Stimulated activated CD4-positive, alpha-beta T cell treated with anti-CD3 and anti-CD28 coated beads, TNF-alpha, amount 100 ng/mL, for 48 hours (primary cell): ENCODE measurements around the gene MYADM.
"Not testable (repeated sequence)": the region's sequence is repeated elsewhere in the genome, so short reads cannot be mapped to it uniquely, and the experiment has no call there.

Experiments
- DNase-seq, 3 donors: peaks; one replicate each; pipeline ENCODE4 v3.0.0-alpha.2; 2020; ENCODE audit warnings: low read depth in 3 of 3

MYADM gene

DNA sequence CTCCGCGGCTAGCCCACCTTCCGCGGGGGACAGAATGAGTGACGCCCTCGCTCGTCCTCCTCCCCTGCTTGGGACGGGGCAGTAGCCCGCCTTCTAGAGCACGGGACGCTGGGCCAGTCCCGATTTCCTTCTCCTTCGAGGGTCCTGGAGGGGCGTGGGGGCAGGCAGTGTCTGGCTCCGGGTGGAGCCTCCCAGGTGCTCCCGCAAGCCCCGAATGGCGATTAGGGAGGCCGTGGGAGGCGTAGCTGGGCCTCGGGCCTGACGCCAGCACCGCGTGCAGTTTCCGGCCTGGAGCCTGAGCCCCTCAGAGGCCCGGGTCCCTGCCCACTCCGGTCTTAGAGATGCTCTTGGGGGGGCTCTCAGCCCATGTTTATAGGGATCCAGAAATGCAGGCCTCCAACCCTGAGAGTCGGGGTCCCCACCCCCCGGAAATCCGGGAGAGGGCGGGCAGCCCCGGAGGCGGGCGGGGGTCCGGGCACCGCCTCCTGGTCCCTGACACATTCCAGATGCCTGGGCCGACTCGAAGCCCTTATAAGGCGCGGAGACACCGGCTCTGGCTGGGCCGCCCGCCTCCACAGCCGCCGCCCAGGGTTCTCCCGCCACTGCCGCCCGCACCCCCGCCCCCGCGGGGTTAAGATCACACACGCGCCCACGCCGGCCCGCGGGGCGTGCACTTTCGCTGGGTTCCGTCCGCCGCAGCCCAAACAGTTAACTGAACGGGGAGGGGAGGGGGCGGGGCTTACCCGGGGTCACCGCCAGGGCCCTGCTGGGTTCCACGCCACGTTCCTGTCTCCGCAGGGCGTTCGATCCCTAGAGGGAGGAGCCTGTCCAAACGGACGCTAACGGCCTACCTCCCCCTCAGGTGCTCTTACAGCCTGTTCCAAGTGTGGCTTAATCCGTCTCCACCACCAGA lies 1.5 kb downstream of the MYADM start:
- DNase-seq: peak; percentile 69 to 84 (median 72)

DNA sequence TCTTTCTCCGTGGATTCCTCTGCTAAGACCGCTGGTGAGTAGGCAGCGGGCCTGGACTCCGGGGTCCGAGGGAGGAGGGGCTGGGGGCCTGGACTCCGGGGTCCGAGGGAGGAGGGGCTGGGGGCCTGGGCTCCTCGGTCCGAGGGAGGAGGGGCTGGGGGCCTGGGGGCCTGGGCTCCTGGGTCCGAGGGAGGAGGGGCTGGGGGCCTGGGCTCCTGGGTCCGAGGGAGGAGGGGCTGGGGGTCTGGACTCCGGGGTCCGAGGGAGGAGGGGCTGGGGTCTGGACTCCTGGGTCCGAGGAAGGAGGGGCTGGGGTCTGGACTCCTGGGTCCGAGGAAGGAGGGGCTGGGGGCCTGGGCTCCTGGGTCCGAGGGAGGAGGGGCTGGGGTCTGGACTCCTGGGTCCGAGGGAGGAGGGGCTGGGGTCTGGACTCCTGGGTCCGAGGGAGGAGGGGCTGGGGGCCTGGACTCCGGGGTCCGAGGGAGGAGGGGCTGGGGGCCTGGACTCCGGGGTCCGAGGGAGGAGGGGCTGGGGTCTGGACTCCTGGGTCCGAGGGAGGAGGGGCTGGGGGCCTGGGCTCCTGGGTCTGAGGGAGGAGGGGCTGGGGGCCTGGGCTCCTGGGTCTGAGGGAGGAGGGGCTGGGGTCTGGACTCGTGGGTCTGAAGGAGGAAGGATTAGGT lies 2.3 kb downstream of the MYADM start:
- DNase-seq: not testable (repeated sequence)

DNA sequence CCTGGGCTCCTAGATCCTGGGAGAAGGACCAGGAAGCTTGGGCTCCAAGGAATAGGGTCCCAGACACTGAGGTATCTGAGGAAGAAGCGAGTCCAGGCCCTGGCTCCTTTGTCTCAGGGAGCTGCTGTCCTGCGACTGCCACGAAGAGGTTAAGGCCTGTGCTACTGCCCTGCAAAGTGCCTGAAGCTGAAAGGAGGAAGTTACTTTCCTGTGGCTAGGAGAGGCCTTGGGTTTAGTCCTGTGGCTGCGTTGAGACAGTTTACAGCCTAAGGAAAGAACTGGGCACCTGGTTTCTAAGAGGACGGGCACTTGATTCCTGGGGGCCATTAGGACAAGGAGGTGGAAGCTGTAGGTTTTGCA lies 2.8 kb downstream of the MYADM start:
- DNase-seq: no peak

DNA sequence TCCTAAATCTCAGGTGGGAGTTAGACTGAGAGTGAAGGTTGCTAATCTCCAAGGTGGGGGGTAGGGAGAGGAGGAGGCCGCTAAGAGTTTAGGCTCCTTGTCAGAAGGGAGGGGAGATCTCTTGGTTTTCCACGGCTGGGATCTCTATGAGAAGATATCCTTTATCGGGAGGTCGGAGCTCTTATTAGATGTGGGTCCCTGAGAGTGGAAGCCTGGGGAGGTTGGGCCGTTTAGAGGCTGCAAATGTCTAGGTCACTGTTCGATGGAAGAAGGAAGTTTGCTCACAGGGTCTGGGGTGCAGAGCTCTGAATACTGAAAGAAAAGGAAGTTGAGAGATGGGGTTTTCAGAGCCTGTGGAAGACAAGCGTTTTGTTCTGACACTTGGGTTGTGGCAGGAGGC lies 3.8 kb downstream of the MYADM start:
- DNase-seq: no peak

DNA sequence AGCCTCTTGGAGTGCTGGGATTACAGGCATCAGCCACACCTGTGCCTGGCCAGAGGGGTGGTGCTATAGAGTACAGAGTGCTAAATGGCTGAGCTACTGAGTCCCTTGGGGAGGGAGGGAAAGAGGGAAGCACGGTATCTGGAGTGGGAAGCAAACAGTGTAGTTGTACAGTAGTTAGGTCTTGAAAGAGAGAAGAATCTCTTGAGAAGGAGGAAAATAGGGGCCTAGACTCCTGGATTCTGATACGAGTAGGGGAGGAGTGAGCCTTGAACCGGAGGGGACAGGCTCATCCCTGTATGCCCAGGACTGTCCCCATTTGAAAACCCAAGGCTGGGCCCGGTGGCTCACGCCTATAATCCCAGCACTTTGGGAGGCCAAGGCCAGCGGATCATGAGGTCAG lies 5.1 kb downstream of the MYADM start:
- DNase-seq: no peak

DNA sequence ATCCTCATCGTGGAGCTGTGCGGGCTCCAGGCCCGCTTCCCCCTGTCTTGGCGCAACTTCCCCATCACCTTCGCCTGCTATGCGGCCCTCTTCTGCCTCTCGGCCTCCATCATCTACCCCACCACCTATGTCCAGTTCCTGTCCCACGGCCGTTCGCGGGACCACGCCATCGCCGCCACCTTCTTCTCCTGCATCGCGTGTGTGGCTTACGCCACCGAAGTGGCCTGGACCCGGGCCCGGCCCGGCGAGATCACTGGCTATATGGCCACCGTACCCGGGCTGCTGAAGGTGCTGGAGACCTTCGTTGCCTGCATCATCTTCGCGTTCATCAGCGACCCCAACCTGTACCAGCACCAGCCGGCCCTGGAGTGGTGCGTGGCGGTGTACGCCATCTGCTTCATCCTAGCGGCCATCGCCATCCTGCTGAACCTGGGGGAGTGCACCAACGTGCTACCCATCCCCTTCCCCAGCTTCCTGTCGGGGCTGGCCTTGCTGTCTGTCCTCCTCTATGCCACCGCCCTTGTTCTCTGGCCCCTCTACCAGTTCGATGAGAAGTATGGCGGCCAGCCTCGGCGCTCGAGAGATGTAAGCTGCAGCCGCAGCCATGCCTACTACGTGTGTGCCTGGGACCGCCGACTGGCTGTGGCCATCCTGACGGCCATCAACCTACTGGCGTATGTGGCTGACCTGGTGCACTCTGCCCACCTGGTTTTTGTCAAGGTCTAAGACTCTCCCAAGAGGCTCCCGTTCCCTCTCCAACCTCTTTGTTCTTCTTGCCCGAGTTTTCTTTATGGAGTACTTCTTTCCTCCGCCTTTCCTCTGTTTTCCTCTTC lies 6.3 kb downstream of the MYADM start:
- DNase-seq: no peak

DNA sequence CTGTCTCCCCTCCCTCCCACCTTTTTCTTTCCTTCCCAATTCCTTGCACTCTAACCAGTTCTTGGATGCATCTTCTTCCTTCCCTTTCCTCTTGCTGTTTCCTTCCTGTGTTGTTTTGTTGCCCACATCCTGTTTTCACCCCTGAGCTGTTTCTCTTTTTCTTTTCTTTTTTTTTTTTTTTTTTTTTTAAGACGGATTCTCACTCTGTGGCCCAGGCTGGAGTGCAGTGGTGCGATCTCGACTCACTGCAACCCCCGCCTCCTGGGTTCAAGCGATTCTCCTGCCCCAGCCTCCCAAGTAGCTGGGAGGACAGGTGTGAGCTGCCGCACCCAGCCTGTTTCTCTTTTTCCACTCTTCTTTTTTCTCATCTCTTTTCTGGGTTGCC lies 6.9 kb downstream of the MYADM start:
- DNase-seq: no peak

DNA sequence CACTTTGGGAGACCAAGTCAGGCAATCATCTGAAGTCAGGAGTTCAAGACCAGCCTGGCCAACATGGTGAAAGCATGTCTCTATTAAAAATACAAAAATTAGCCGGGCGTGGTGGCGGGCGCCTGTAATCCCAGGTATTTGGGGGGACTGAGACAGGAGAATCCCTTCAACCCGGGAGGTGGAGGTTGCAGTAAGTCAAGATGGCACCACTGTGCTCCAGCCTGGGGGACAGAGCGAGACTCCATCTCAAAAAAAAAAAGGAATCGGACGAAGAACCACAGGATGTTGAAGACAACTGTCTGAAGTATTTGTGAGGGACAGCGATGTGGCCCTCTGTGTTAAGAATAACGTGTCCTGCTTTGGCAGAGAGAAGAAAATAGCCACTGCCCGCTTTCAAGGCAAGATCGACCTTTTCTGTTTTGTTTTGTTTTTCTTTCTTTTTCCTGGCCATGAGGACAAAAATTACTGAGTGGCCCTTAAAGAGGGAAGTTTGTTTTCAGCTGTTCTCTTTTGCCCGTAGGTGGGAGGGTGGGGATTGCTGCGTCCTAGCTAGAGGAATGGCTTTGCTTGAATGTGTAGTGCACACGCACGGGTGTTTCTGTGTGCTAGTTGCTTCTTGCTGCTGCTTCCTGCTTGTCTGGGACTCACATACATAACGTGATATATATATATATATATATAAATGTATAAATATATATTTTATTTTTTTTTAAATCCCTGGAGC lies 8.1 kb downstream of the MYADM start:
- DNase-seq: no peak

DNA sequence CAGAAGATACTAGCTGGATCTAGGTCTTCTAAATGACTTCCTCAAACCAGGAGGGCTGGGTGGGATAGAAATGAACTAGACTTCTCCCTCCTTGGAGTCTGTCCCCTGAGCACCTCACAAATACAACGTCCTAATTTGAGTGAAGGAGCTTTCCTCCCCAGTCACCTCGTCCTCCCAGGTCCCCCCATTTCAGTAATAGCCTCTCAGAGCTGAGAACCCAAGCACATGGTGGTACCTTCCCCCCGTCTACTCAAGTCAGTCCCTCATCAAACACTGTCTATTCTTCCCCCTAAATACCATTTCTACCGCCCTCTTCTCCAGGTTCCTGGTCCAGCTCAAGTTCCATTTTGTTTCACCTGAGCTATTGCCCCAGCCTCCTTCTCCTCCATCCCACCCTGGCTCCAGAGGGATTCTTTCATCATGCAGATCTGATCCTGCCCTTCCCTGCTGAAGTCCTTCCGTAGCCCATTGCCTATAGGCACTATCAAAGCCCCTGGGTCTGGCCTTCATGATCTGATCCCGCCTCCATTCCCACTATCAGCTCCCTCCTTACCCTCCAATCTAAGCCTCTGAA lies 9.1 kb downstream of the MYADM start:
- DNase-seq: no peak

DNA sequence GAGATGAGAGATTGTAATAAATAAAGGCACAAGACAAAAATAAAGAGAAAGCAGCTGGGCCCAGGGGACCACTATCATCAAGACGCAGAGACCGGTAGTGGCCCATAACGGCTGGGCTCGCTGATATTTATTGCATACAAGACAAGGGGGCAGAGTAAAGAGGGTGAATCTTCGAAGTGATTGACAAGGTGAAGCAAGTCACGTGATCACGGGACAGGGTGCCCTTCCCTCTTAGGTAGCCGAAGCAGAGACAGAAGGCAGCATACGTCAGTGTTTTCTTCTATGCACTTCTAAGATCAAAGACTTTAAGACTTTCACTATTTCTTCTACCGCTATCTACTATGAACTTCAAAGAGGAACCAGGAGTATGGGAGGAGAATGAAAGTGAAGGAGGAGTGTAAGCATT lies 9.7 kb downstream of the MYADM start:
- no peak for DNase-seq

DNA sequence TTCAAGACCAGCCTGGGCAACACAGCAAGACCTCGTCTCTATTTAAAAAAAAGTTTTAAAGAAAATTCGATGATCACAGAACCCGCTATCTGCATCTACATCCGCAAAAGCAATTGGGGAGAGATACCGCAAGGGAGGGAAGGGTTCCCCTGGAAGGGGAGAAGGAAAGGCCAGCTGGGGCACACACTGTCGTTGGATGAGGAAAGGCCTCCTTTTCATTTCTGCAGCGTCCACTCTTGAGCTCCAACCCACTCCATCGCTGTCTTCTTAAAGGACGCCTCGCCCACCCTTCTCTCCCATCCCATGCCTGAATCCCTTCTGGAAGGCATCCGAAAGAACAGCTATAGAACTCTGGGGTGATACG lies 11.1 kb downstream of the MYADM start:
- no peak for DNase-seq

DNA sequence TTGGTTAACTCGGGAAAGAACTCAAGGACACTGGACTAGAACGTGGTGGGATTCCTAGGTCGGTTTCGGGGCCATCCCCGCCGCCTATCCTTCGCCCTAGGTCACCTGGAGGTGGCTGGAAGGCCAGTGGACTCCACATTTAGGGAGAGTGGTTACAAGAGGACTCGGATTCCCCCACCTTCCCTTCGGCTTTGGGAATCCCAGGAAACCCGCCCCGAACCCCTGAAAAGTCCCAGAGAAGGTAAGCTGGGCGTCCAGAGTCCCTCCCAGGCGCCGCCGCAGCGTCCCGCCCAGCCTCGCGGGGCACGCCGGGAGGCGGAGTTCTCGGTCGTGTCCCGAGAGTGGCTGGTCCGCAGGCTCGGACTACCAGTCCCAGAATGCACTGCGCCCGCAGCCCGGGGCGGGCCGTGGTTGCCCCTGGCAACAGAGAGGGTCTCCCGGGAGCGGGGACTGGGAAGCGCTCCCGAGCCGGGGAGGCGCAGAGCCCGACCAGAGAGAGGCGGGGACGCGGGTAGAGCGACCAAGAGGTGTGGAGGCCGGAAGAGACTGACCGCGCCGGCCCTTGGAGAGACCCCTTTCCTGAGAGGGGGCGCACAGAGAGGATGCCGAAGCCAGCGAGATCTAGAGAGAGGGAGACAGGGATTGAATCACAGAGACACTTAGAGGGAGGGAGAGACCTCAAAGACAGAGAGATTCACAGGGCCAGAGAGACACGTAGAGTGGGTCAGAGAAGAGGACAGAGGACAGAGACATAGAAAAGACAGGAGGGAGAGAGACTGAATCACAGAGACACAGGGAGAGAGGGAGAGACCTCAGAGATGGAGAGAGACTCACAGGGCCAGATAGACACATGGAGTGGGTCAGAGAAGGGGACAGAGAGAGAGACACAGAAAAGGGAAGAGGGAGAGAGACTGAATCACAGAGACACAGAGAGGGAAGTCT lies 11.7 kb downstream of the MYADM start:
- DNase-seq: peak; percentile 68 to 85 (median 72)

DNA sequence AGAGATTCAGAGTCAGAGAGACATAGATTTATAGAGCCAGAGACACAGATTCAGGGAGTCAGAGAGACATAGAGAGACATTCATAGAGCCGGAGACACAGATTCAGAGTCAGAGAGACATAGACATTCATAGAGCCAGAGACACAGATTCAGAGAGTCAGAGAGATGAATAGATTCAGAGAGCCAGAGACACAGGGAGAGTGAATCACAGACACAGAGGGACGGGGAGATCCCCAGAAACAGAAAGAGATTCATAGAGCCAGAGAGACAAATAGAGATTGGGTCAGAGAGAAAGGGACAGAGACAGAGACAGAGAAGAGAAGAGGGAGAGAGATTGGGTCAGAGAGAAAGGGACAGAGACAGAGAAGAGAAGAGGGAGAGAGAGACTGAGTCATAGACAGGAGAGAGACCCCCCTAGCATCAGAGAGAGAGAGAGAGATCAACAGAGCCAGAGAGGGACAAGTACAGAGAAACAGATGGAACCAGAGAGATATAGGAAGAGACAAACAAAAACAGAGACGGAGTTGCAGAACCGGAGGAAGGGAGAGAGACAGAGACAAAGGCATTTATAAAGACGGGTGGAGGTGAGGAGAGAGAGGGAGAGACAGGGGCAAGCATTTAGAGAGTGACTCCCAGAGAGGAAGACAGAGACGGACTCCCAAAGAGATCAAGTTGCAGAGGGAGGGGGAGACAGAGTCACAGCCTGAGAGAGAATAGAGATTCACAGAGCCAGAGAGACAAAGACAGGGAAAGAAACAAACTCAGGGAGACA lies 13.2 kb downstream of the MYADM start:
- DNase-seq: no peak

DNA sequence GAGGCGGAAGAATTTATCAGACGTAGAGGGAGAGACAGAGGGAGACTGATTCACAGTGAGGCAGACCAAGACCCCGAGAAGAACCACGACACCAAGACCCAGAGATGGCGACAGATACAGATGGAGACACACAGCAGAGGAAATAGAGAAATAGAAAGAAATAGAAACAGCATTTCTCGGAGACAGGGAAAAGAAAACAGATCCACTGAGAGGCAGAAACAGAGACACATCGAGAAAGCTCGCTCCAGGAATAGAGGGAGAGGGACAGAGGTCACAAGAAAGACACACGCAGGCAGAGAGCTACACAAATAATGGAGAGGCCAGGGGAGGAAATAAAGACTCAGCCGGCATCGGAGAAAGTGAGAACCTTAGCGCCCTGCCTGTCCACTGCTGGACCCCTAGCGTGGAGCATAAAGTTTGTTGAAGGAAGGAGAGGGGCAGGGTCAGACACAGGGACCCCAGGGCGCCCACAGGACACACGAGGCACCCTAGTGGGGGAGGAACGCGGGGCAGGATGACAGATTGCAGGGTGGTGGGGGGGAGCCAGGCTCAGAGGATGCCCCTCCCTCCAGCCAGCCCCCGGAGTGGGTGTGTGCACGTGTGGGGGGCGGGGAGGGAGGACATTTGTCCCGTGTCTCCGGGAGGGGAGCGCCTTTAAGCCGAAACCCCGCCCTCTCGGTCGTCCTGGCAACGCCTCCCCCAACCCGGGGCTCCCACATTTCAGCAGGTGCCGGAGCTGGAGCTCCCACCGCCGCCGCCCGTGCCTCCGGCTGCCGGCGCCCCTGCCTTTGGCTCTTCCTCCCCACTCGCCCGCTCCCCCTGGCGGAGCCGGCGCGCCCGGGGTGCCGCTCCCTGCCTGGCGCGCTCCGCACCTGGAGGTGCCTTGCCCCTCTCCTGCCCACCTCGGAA lies 14.1 kb downstream of the MYADM start, which contains the start of gene PRKCG:
Gene PRKCG (plus strand): TSS at position 716 of the 909 bp plus-strand sequence. CDS start 298 bp downstream, outside the sequence.
- DNase-seq: no peak

DNA sequence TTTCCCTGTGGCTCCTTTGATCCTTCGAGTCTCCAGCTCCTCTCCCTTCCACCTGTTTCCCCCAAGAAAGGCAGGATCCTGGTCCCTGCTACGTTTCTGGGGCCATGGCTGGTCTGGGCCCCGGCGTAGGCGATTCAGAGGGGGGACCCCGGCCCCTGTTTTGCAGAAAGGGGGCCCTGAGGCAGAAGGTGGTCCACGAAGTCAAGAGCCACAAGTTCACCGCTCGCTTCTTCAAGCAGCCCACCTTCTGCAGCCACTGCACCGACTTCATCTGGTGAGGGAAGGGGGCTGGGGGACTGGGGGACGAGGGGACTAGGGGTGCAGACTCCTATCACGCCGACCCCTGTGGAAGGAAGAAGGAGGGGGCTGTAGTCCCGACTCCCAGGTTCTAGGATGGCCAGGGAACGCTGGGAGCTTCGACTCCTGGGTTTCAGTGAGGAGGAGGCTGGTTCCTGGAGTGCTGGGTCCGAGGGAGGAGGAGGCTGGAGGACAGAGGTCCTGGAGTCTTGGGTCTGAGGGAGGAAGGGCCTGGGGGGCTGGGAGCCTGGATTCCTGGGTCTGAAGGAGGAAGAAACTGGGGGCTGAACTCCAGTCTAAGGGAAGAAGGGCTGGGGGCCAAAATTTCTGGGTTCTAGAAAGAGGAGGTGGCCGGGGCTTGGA lies 14.8 kb downstream of the MYADM start:
- DNase-seq: no peak

DNA sequence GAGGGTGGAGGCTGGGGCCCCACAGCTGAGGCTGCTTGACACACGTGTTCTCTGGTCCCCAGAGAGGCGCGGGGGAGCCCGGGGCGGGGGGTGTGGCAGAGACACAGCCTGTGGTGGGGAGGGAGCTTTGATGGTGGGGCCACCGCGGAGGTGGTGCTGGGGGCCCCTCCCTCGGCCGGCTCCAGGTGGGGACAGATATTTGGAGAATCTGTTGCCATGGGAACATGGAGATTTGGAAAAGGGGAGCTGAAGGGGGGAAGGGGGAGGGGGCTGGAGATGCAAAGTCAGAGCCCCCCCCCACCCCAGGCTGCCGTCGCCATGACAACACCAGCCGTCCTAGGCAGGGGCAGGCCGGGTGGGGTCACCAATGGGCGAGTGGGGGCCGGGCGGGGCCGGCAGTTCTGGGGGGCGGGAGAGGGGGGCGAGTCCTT lies 15.6 kb downstream of the MYADM start:
- DNase-seq: no peak

DNA sequence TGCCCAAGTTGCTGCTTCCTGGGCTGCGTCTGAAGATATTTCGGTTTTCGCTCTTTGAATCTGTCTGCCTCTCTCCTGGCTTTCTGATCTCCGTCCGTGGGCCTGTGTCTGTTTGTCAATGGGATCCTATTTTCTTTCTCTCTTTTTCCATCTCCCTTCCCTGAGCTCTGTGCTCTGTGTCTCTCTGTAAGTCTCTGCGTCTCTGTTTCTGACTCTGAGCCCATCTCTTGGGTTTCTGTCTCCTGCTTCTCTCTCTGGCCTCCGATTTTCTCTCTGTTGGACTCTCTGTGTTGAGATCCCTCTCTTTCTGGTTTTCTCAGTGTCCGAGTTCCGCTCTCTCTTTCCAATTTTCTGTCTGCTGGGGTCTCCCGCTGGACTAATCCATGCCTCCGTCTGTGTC lies 16.1 kb downstream of the MYADM start:
- DNase-seq: no peak

DNA sequence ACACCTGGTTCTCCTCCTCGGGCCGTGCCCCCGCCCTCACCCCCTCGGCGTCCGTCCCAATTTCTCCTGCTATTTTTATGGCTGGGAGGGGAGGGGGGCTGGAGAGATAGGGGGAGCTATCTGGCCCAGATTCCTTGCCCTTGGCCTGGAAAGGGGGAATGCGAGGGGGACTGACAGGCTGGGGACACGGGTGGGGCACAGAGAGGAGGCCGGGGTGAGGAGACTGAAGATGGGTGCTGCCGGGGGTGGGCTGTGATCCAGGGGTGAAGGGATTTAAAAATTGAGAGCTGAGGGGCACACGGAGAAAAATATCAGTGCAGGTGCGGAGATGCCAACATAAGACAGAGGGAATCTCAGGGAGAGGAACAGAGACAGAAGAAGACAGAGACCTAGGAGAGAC lies 16.6 kb downstream of the MYADM start:
- no peak for DNase-seq
